ENCODE results near the gene ZFYVE21.

ZFYVE21 gene

DNA sequence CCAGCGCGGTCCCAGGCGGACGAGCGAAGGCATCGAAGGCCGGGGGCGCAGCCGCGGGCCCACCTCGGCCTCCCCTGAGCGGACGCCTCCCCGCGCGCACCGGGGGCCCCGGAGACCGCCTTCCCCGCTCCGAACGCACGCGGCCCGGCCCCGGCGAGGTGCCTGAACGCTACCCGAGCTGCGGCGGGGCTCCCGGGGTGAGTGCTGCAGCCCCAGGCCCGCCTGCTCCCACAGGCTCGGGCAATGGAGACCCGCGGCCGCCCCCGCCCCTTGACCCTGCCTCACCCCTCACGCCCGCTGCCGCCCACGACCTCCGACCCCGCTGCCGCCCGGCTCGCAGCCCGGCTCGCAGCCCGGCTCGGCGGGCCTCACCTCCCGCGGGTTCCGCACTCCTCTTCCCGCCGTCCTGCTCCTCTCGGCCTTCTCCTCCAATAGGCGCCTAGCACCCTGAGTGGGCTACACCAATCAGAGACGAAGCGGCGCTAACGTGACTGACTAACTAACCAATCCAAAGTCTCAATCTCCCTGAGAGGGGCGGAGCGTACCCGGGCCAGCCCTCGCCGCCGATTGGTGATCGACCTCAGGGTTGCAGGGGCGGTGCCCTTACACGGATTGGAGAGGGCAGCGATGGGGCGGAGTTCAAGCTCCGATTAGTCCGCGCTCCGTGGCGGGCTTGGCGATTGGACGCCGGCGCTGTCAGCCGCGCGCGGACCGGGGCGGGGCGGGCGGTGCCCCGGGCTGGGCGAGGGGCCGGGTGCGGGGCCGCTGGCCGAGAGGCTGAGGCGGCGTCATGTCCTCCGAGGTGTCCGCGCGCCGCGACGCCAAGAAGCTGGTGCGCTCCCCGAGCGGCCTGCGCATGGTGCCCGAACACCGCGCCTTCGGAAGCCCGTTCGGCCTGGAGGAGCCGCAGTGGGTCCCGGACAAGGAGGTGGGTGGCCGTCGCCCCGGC, at the start of gene ZFYVE21, which contains the start of gene XRCC3:
Gene ZFYVE21 (plus strand): TSS at position 759 of the 949 bp plus-strand sequence. CDS start 32 bp downstream, at position 791.
Gene XRCC3 (minus strand): TSS at position 400 of the 949 bp plus-strand sequence. CDS start 4,364 bp downstream, outside the sequence.
- Mint-ChIP-seq H3K36me3 (ENCODE audit: low read depth) (peaks cover 15% of the 10 kb centered on the region), H3K4me1 (ENCODE audit: low read depth) (peaks cover 21% of the 10 kb centered on the region), H3K27ac (peak within 1 kb of the TSS; percentile 95), H3K4me3 (peak within 1 kb of the TSS; percentile 92), H3K27me3 (ENCODE audit: low read depth) (peaks cover 2% of the 10 kb centered on the region), H3K9me3 (no peaks in the 10 kb centered on the region)
- peak; percentile 100 for DNase-seq (ENCODE audit: low spot score)

- no peak overlapping the region for H3K4me3 Mint-ChIP-seq
- peaks cover 36% of the 10 kb centered on the region for H3K36me3 Mint-ChIP-seq (ENCODE audit: low read depth)
- no peak for DNase-seq (ENCODE audit: low spot score)
- H3K9me3 Mint-ChIP-seq: no peaks in the 10 kb centered on the region
- H3K27ac Mint-ChIP-seq: no peak overlapping the region
- H3K27me3 Mint-ChIP-seq (ENCODE audit: low read depth): no peaks in the 10 kb centered on the region
- H3K4me1 Mint-ChIP-seq (ENCODE audit: low read depth): no peaks in the 10 kb centered on the region
Measured at GRCh38 chr14:103667671-103668070, 47.9 kb upstream of the ZFYVE21 start.

DNA sequence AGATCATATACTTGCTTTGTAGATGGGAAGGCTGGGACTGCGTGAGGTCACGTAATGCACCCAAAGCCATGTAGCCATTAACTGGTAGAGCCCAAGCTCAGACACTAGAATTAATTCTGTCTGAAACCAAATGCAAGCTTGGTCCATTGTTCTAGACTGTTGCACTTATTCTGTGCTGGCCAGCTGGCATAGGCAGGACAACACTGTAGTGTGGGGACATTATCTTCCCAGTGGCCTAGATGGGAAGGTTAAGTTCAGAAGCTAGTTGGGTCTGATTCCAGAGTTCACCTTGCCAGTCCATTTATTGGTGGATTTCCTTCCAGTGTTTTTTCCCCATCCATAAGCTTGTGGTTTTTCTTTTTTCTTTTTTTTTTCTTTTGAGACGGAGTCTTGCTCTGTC, 47.5 kb upstream of the ZFYVE21 start:
- no peaks in the 10 kb centered on the region for H3K4me1 Mint-ChIP-seq (ENCODE audit: low read depth)
- H3K4me3 Mint-ChIP-seq: no peak overlapping the region
- no peak overlapping the region for H3K27ac Mint-ChIP-seq
- no peaks in the 10 kb centered on the region for H3K27me3 Mint-ChIP-seq (ENCODE audit: low read depth)
- DNase-seq (ENCODE audit: low spot score): no peak
- H3K36me3 Mint-ChIP-seq (ENCODE audit: low read depth): peaks cover 39% of the 10 kb centered on the region
- H3K9me3 Mint-ChIP-seq: no peaks in the 10 kb centered on the region

DNA sequence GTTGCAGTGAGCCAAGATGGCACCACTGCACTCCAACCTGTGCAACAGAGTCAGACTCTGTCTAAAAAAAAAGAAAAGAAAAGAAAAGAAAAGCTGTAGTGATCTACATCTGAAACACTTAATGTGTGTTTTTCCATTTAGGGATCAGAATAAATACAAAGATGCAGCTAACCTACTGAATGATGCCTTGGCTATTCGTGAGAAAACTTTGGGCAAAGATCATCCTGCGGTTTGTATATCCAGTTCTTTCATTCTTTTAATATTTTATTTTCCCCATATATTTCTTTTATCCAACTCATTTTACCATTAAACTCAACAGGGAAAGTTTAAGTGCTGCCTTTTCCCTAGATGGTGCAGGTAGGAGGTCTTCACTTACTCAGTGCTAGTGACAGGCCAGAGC, 46.2 kb upstream of the ZFYVE21 start:
- H3K27me3 Mint-ChIP-seq (ENCODE audit: low read depth): no peaks in the 10 kb centered on the region
- H3K27ac Mint-ChIP-seq: no peak overlapping the region
- DNase-seq (ENCODE audit: low spot score): no peak
- no peaks in the 10 kb centered on the region for H3K9me3 Mint-ChIP-seq
- H3K4me3 Mint-ChIP-seq: no peak overlapping the region
- no peaks in the 10 kb centered on the region for H3K4me1 Mint-ChIP-seq (ENCODE audit: low read depth)
- H3K36me3 Mint-ChIP-seq (ENCODE audit: low read depth): peaks cover 41% of the 10 kb centered on the region

DNA sequence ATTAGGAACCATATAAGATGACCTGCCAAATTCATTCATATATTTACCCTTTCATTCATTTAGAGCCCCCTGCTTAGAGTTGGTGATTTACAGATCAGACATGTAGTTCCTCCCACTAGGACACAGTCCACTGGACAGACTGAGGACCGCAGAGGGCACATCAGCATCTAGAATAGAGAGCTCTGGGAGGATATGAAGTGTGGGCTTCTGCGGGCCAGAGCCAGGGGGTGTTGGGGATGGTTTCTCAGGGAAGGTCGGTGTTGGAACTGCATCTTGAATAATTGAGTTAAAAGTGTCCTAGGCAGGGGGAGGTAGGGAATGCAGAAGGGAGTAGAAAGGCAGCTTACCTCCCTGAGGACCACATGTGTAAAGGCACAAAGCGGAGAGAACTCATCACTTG, 43.7 kb upstream of the ZFYVE21 start:
- Mint-ChIP-seq H3K9me3 (no peaks in the 10 kb centered on the region), H3K4me3 (no peak overlapping the region), H3K27ac (no peak overlapping the region), H3K36me3 (ENCODE audit: low read depth) (peaks cover 54% of the 10 kb centered on the region), H3K27me3 (ENCODE audit: low read depth) (no peaks in the 10 kb centered on the region), H3K4me1 (ENCODE audit: low read depth) (no peaks in the 10 kb centered on the region)
- no peak for DNase-seq (ENCODE audit: low spot score)

DNA sequence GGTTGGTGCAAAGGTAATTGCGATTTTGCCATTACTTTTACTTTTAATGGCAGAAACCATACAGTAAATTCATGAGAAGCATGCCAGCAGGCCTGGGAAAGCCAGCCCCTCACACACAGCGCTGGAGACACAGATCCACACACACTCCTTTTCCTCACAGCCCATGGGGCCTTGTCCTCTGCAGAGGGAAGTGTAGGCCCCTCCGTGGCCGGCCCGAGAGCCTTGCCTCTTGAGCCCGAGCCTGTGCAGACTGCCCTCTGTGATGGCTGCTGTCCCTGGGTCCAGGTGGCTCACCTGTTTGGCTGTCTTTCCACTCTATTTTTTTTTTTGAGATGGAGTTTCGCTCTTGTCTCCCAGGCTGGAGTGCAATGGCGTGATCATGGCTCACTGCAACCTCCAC, 39.7 kb upstream of the ZFYVE21 start:
- H3K36me3 Mint-ChIP-seq (ENCODE audit: low read depth): peaks cover 58% of the 10 kb centered on the region
- H3K27ac Mint-ChIP-seq: no peak overlapping the region
- DNase-seq (ENCODE audit: low spot score): no peak
- no peak overlapping the region for H3K4me3 Mint-ChIP-seq
- H3K27me3 Mint-ChIP-seq (ENCODE audit: low read depth): no peaks in the 10 kb centered on the region
- H3K9me3 Mint-ChIP-seq: no peaks in the 10 kb centered on the region
- H3K4me1 Mint-ChIP-seq (ENCODE audit: low read depth): no peaks in the 10 kb centered on the region

GRCh38 chr14:103676881-103677675, 38.5 kb upstream of the ZFYVE21 start:
- Mint-ChIP-seq H3K27ac (no peak overlapping the region), H3K9me3 (no peaks in the 10 kb centered on the region), H3K4me1 (ENCODE audit: low read depth) (no peaks in the 10 kb centered on the region), H3K27me3 (ENCODE audit: low read depth) (no peaks in the 10 kb centered on the region), H3K36me3 (ENCODE audit: low read depth) (peaks cover 51% of the 10 kb centered on the region), H3K4me3 (no peak overlapping the region)
- DNase-seq (ENCODE audit: low spot score): no peak

GRCh38 chr14:103679351-103679750, 36.3 kb upstream of the ZFYVE21 start:
- Mint-ChIP-seq H3K27ac (peak overlapping the region; percentile 55), H3K4me3 (no peak overlapping the region)
- no peak for DNase-seq (ENCODE audit: low spot score)

DNA sequence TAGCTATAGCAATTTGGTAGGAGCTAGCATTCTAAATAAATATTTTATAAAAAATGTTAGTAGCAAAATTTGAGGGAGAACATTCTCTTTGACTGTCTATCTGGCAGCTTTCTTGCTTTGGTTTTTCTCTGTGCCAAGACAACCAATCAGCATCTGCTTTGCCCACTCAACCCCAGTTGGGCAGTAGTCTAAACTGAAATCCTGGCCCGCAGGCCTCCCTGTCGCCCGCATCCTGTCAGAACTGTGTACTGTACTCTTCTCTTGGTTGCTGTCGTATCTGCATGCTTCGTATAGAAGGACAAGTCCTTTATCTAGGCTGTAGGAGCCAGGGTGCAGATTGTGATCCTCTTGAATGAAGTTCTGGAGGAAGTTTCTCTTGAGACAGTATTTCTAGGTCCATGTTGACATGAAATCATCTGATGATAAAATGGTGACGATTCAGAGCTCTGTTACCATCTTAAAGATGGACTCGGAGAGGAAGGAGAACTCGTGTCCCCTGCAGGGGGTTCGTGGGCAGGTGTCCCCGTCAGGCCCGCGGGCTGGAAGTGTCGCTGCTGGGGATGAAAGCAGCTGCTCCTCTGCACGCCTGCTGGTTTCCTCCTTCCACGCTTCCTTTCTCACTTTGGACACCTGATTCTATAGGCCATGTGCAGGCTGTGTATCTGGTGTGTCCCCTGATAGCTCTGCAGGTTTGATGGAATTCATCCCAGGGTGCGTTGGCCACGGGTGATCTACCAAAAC, 34.9 kb upstream of the ZFYVE21 start:
- no peaks in the 10 kb centered on the region for H3K9me3 Mint-ChIP-seq
- H3K4me1 Mint-ChIP-seq (ENCODE audit: low read depth): no peaks in the 10 kb centered on the region
- H3K27ac Mint-ChIP-seq: no peak overlapping the region
- no peaks in the 10 kb centered on the region for H3K27me3 Mint-ChIP-seq (ENCODE audit: low read depth)
- DNase-seq (ENCODE audit: low spot score): no peak
- peaks cover 32% of the 10 kb centered on the region for H3K36me3 Mint-ChIP-seq (ENCODE audit: low read depth)
- no peak overlapping the region for H3K4me3 Mint-ChIP-seq

More at GRCh38 chr14:103679351-103679750, 36.3 kb upstream of the ZFYVE21 start:
- Mint-ChIP-seq H3K27me3 (ENCODE audit: low read depth) (no peaks in the 10 kb centered on the region), H3K36me3 (ENCODE audit: low read depth) (peaks cover 40% of the 10 kb centered on the region), H3K4me1 (ENCODE audit: low read depth) (no peaks in the 10 kb centered on the region), H3K9me3 (no peaks in the 10 kb centered on the region)

DNA sequence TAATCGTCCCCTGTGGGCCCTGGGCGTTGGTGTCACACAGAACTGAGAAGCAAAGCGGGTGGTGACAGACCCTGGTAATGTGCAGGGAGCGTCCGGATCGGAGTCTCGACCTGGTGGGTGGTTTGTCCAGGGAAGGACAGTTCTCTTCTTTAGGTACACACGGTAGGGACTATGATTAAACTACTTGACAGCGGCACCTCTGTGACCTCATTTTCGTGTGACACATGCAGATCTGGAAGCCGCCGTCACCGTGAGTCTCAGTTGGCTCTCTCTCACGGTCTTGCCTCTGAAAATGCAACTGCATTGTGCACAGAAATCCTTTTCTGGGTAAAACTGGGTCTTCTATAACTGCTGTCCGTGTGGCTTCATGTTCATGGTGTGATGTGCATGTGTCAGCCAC, 32.5 kb upstream of the ZFYVE21 start:
- Mint-ChIP-seq H3K9me3 (no peaks in the 10 kb centered on the region), H3K27ac (no peak overlapping the region), H3K27me3 (ENCODE audit: low read depth) (no peaks in the 10 kb centered on the region), H3K4me1 (ENCODE audit: low read depth) (no peaks in the 10 kb centered on the region), H3K36me3 (ENCODE audit: low read depth) (peaks cover 29% of the 10 kb centered on the region), H3K4me3 (no peak overlapping the region)
- no peak for DNase-seq (ENCODE audit: low spot score)

GRCh38 chr14:103684471-103684870, 31.1 kb upstream of the ZFYVE21 start:
- Mint-ChIP-seq H3K27ac (no peak overlapping the region), H3K27me3 (ENCODE audit: low read depth) (no peaks in the 10 kb centered on the region), H3K9me3 (no peaks in the 10 kb centered on the region), H3K4me3 (no peak overlapping the region), H3K36me3 (ENCODE audit: low read depth) (peaks cover 24% of the 10 kb centered on the region), H3K4me1 (ENCODE audit: low read depth) (no peaks in the 10 kb centered on the region)
- DNase-seq (ENCODE audit: low spot score): no peak

- Mint-ChIP-seq H3K36me3 (ENCODE audit: low read depth) (peaks cover 22% of the 10 kb centered on the region), H3K27ac (no peak overlapping the region), H3K27me3 (ENCODE audit: low read depth) (no peaks in the 10 kb centered on the region), H3K9me3 (no peaks in the 10 kb centered on the region), H3K4me3 (no peak overlapping the region), H3K4me1 (ENCODE audit: low read depth) (no peaks in the 10 kb centered on the region)
- DNase-seq (ENCODE audit: low spot score): no peak
Measured at GRCh38 chr14:103684871-103685270, 30.7 kb upstream of the ZFYVE21 start.

DNA sequence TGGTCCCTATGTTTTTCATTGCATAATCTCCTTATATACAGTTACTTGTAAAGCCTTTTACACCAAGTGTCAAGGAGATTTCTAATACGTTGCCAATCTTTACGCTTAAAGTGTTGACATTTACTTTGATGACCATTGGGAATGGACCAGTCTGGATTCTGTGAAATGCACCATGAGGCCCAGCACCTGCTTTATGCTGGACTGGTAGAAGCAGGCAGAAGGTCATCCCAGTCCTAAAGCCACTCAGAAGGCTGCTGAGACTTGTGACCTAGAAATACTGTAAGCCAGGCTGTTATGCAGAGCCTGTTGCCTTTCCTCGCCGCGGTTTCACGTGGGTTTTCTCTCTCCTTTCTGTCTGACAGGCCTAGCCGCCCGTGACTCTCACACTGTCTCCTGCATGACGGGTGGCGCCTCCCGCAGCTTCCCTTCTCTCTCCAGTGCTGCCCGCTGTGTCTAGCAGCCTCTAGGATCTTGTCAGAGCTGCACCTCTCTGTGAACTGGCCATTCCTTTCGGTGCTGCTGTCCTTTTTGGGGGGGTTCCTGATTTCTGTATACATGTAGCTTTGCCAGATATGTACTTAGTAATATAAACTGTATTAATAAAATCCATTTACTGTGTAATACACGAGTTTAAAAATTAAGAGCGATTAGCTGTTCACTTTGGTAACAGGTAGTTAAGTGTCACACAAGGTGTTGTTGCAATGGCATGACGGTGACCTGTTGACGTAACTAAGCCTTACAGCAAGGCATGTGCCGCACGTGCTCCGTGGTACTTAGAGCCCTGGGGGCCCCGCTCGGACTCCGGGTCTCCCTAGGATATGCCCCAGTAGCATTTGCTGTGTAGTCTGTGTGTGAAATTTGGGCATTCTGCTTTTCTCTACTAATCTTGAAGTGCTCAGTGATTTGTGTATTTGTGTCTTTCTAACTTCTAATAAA, 30.1 kb upstream of the ZFYVE21 start:
- Mint-ChIP-seq H3K4me1 (ENCODE audit: low read depth) (no peaks in the 10 kb centered on the region), H3K9me3 (no peaks in the 10 kb centered on the region), H3K27me3 (ENCODE audit: low read depth) (no peaks in the 10 kb centered on the region), H3K27ac (no peak overlapping the region), H3K4me3 (no peak overlapping the region), H3K36me3 (ENCODE audit: low read depth) (peaks cover 23% of the 10 kb centered on the region)
- no peak for DNase-seq (ENCODE audit: low spot score)
